SK-N-MC (cell line): ENCODE results near the gene CRY2.

Experiments used
- EZH2 ChIP-seq: fragments of 200-600 bp; sonication (generic); IDR thresholded peaks from one replicate; pipeline ENCODE4 v1.6.1; 2017; ENCODE audit warnings: antibody characterized with exemption
- POLR2AphosphoS5 ChIP-seq: IDR thresholded peaks from 2 replicates; pipeline ENCODE4 v1.6.1; 2012; ENCODE audit warnings: mild to moderate bottlenecking, low read depth, low read length, borderline replicate concordance

GRCh38 chr11:45881708-45882368, 34.6 kb downstream of the CRY2 start:
- TF ChIP-seq EZH2, result no peak
- no peak for TF ChIP-seq POLR2AphosphoS5
